ENCODE results near the gene CLK3. TPM values are rescaled to one million over a fixed set of nuclear protein-coding genes. Genes with fewer than 3 reads are reported as not detected.
A peak's percentile ranks its signal among the peaks of the same experiment; 100 is the strongest.

The CLK3 gene
- polyA plus RNA-seq, 1 of the 3 experiments (the other 2 are of a cell fraction), result 67.7 TPM

DNA sequence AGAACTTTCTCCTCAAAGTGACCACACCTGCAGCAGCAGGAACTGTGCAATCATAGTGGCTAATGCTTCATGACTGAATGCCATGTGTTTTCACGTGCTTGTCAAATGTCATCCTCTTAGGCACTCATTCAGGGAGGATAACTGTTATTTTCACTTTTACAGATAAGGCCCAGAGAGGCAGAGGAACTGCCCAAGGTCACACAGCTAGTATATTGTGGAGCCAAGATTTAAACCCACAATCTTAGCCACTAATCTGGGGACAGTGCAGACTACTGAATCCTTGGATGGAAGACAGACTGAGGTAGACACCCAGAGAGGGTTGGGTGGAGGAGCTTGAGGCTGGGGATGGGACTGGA is 9.9 kb upstream of the CLK3 start:
- H3K4me2 ChIP-seq, result no peak overlapping the region
- peaks cover 0 to 35% of the 10 kb centered on the region in 2 experiments; a peak in 2 of 4 replicates for H3K4me1 ChIP-seq (ENCODE audit: control insufficient read depth in 1 of 2, insufficient read depth in 2 of 2, low read depth in 1 of 2, low read length in 1 of 2)
- TF ChIP-seq FOXM1 (IDR thresholded peaks at IDR 0.05; ENCODE audit: low read depth), result no peak
- no peak for TF ChIP-seq POLR2AphosphoS5 (IDR thresholded peaks at IDR 0.05; ENCODE audit: low read depth, low read length)
- TF ChIP-seq, protein P1, sequence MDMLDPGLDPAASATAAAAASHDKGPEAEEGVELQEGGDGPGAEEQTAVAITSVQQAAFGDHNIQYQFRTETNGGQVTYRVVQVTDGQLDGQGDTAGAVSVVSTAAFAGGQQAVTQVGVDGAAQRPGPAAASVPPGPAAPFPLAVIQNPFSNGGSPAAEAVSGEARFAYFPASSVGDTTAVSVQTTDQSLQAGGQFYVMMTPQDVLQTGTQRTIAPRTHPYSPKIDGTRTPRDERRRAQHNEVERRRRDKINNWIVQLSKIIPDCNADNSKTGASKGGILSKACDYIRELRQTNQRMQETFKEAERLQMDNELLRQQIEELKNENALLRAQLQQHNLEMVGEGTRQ (IDR thresholded peaks at IDR 0.05; ENCODE audit: borderline replicate concordance, low read depth, low read length), result no peak
- TF ChIP-seq, protein P2, sequence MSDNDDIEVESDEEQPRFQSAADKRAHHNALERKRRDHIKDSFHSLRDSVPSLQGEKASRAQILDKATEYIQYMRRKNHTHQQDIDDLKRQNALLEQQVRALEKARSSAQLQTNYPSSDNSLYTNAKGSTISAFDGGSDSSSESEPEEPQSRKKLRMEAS (IDR thresholded peaks at IDR 0.05; ENCODE audit: low read depth), result no peak
- H2AFZ ChIP-seq (ENCODE audit: low read depth), result no peak overlapping the region
- ChIA-PET POLR2A (interaction anchor here (1.4 kb wide), 1 partner anchor 60 kb away, joined by 3 read pairs; no protein-coding TSS in a partner anchor), CTCF (no interaction called here)
- H3K9me3 ChIP-seq, result no peaks in the 10 kb centered on the region
- no peaks in the 10 kb centered on the region for H3K27me3 ChIP-seq (ENCODE audit: insufficient read depth)
- no peaks in the 10 kb centered on the region for H3F3A ChIP-seq (replicated peaks; ENCODE audit: insufficient read depth)
- H4K20me1 ChIP-seq (ENCODE audit: insufficient read depth), result no peaks in the 10 kb centered on the region
- DNase-seq, result no peak
- 75% methylated on average over 1 of the region's 1 CpG for WGBS (ENCODE audit: low lambda C conversion rate)
- H3K4me3 ChIP-seq (ENCODE audit: low read depth in 2 of 2, low read length in 1 of 2), result no peak overlapping the region
- no peaks in the 10 kb centered on the region for H3K79me2 ChIP-seq (ENCODE audit: insufficient read depth)
- no peaks in the 10 kb centered on the region for H3K9me2 ChIP-seq
- H3K36me3 ChIP-seq (replicated peaks in 1 of 2; ENCODE audit: control insufficient read depth in 1 of 2, insufficient read depth in 2 of 2, low read length in 1 of 2), result no peaks in the 10 kb centered on the region
- H3K9ac ChIP-seq, result no peak overlapping the region
- no peak overlapping the region for H3K27ac ChIP-seq (ENCODE audit: low read depth in 2 of 2, low read length in 1 of 2)

DNA sequence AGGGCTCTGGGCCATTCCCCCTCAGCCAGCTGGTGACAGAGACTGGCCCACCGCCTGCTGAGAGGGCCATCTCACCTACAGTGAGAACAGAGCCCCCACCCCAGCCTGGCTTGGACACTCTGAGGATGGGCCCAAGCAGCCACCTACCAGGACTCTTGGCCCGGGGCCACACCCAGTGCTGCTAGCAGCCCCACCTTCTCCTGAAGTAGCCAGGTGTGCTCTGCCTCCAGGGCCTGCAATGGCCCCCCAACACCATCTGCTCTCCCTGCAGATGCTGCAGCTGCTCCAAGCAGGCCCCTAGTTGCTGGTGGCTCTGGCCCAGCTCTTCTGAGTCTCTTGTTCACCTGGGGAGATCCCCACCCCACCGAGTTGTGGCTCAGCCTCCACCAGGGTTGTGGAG is 6.8 kb upstream of the CLK3 start:
- H3K9me3 ChIP-seq, result no peaks in the 10 kb centered on the region
- no peak overlapping the region for H3K9ac ChIP-seq
- H4K20me1 ChIP-seq (ENCODE audit: insufficient read depth), result no peaks in the 10 kb centered on the region
- H3K36me3 ChIP-seq (replicated peaks in 1 of 2; ENCODE audit: control insufficient read depth in 1 of 2, insufficient read depth in 2 of 2, low read length in 1 of 2), result no peaks in the 10 kb centered on the region
- TF ChIP-seq FOXM1 (IDR thresholded peaks at IDR 0.05; ENCODE audit: low read depth) (no peak), MXI1 (IDR thresholded peaks at IDR 0.05; ENCODE audit: low read depth, low read length) (no peak)
- TF ChIP-seq, protein P3, sequence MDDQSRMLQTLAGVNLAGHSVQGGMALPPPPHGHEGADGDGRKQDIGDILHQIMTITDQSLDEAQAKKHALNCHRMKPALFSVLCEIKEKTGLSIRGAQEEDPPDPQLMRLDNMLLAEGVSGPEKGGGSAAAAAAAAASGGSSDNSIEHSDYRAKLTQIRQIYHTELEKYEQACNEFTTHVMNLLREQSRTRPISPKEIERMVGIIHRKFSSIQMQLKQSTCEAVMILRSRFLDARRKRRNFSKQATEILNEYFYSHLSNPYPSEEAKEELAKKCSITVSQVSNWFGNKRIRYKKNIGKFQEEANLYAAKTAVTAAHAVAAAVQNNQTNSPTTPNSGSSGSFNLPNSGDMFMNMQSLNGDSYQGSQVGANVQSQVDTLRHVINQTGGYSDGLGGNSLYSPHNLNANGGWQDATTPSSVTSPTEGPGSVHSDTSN (IDR thresholded peaks at IDR 0.05), result no peak
- H3K9me2 ChIP-seq, result no peaks in the 10 kb centered on the region
- WGBS (ENCODE audit: low lambda C conversion rate), result 67% methylated on average over 3 of the region's 3 CpGs
- no peak for DNase-seq
- ChIA-PET POLR2A (interaction anchor here (2.5 kb wide), 1 partner anchor 10 kb away, joined by 25 read pairs; no protein-coding TSS in a partner anchor), CTCF (interaction anchor here (3.1 kb wide), 1 partner anchor 22 kb away, joined by 11 read pairs; no protein-coding TSS in a partner anchor)
- peaks cover 0 to 41% of the 10 kb centered on the region in 2 experiments; a peak in 2 of 4 replicates for H3K4me1 ChIP-seq (ENCODE audit: control insufficient read depth in 1 of 2, insufficient read depth in 2 of 2, low read depth in 1 of 2, low read length in 1 of 2)
- peaks cover under 1% of the 10 kb centered on the region for H3F3A ChIP-seq (replicated peaks; ENCODE audit: insufficient read depth)
- H3K27ac ChIP-seq (ENCODE audit: low read depth in 2 of 2, low read length in 1 of 2), result peak overlapping the region in 1 of 2 experiments; percentile 84; a peak in 1 of 4 replicates
- no peaks in the 10 kb centered on the region for H3K27me3 ChIP-seq (ENCODE audit: insufficient read depth)
- H3K79me2 ChIP-seq (ENCODE audit: insufficient read depth), result no peaks in the 10 kb centered on the region
- H3K4me3 ChIP-seq (ENCODE audit: low read depth in 2 of 2, low read length in 1 of 2), result no peak overlapping the region
- H2AFZ ChIP-seq (ENCODE audit: low read depth), result no peak overlapping the region
- H3K4me2 ChIP-seq, result no peak overlapping the region

DNA sequence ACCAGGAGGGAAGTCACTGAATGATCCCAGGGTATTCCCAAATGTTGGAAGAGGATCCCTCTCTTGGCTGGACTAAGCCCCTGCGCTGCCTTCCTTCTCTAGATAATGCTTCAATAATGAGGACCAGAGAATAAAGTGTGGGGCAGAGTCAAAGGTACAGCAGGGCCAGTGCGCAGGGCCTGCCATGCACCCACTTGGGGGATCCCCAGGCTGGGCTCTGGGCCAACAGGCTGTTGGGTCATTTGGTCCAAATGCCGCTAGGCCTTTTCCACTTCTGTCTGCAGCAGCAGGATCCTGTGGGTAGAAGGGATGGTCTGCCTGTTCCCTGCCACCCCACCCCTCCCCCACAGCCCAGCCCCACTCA is 5.7 kb upstream of the CLK3 start:
- Histone ChIP-seq H3K4me3 (ENCODE audit: low read depth in 2 of 2, low read length in 1 of 2) (no peak overlapping the region), H3K27me3 (ENCODE audit: insufficient read depth) (no peaks in the 10 kb centered on the region), H3K27ac (ENCODE audit: low read depth in 2 of 2, low read length in 1 of 2) (peak overlapping the region in 1 of 2 experiments; percentile 84; a peak in 2 of 4 replicates), H3K36me3 (replicated peaks in 1 of 2; ENCODE audit: control insufficient read depth in 1 of 2, insufficient read depth in 2 of 2, low read length in 1 of 2) (no peaks in the 10 kb centered on the region), H3K4me2 (no peak overlapping the region), H3K79me2 (ENCODE audit: insufficient read depth) (peaks cover 2% of the 10 kb centered on the region; the same call in 1 of the 2 replicates), H2AFZ (ENCODE audit: low read depth) (no peak overlapping the region), H3K9ac (no peak overlapping the region), H3F3A (replicated peaks; ENCODE audit: insufficient read depth) (peaks cover 8% of the 10 kb centered on the region), H3K4me1 (ENCODE audit: control insufficient read depth in 1 of 2, insufficient read depth in 2 of 2, low read depth in 1 of 2, low read length in 1 of 2) (peaks cover 0 to 33% of the 10 kb centered on the region in 2 experiments; a peak in 2 of 4 replicates), H4K20me1 (ENCODE audit: insufficient read depth) (no peaks in the 10 kb centered on the region), H3K9me2 (no peaks in the 10 kb centered on the region), H3K9me3 (no peaks in the 10 kb centered on the region)
- WGBS (ENCODE audit: low lambda C conversion rate), result 100% methylated on average over 1 of the region's 3 CpGs
- ChIA-PET CTCF (interaction anchor here (0.9 to 3.1 kb wide), 4 partner anchors 21 to 234 kb away, joined by 5 to 11 read pairs (median 8); no protein-coding TSS in a partner anchor), POLR2A (interaction anchor here (0.8 to 2.5 kb wide), 5 partner anchors 12 to 120 kb away, joined by 3 to 25 read pairs (median 4); no protein-coding TSS in a partner anchor)
- DNase-seq, result no peak
- TF ChIP-seq MEF2A (IDR thresholded peaks at IDR 0.05; ENCODE audit: borderline replicate concordance, low read depth) (no peak), TEAD4 (IDR thresholded peaks at IDR 0.05; ENCODE audit: borderline replicate concordance, insufficient read depth) (no peak), GATA2 (CRISPR knock-in tag; IDR thresholded peaks at IDR 0.05) (no peak), TAF1 (IDR thresholded peaks at IDR 0.05; ENCODE audit: borderline replicate concordance, low read depth, low read length) (no peak), RAD21 (IDR thresholded peaks at IDR 0.05; ENCODE audit: low read length) (no peak), EP300 (IDR thresholded peaks at IDR 0.05; ENCODE audit: borderline replicate concordance in 1 of 2, low read depth in 1 of 2, low read length in 1 of 2) (no peak), ELF1 (IDR thresholded peaks at IDR 0.05) (no peak), FOSL2 (IDR thresholded peaks at IDR 0.05; ENCODE audit: borderline replicate concordance, low read depth) (no peak)
- TF ChIP-seq, protein P2 (IDR thresholded peaks at IDR 0.05; ENCODE audit: low read depth), result no peak
- TF ChIP-seq, protein P4, sequence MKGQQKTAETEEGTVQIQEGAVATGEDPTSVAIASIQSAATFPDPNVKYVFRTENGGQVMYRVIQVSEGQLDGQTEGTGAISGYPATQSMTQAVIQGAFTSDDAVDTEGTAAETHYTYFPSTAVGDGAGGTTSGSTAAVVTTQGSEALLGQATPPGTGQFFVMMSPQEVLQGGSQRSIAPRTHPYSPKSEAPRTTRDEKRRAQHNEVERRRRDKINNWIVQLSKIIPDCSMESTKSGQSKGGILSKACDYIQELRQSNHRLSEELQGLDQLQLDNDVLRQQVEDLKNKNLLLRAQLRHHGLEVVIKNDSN (IDR thresholded peaks at IDR 0.05; ENCODE audit: borderline replicate concordance, low read depth), result no peak
- TF ChIP-seq, protein P1 (IDR thresholded peaks at IDR 0.05; ENCODE audit: borderline replicate concordance, low read depth, low read length), result no peak

Measured in SK-N-SH (cell line).